ENCODE measurements around the gene KIAA2012.
"Not testable (repeated sequence)": the region's sequence is repeated elsewhere in the genome, so short reads cannot be mapped to it uniquely, and the experiment has no call there.

- TF ChIP-seq, protein P1, sequence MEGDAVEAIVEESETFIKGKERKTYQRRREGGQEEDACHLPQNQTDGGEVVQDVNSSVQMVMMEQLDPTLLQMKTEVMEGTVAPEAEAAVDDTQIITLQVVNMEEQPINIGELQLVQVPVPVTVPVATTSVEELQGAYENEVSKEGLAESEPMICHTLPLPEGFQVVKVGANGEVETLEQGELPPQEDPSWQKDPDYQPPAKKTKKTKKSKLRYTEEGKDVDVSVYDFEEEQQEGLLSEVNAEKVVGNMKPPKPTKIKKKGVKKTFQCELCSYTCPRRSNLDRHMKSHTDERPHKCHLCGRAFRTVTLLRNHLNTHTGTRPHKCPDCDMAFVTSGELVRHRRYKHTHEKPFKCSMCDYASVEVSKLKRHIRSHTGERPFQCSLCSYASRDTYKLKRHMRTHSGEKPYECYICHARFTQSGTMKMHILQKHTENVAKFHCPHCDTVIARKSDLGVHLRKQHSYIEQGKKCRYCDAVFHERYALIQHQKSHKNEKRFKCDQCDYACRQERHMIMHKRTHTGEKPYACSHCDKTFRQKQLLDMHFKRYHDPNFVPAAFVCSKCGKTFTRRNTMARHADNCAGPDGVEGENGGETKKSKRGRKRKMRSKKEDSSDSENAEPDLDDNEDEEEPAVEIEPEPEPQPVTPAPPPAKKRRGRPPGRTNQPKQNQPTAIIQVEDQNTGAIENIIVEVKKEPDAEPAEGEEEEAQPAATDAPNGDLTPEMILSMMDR (IDR thresholded peaks at IDR 0.05; ENCODE audit: low read depth, low read length) = not testable (repeated sequence)
- not testable (repeated sequence) for TF ChIP-seq EZH2phosphoT487 (IDR thresholded peaks at IDR 0.05; ENCODE audit: low read depth)
These were observed 174.7 kb downstream of the KIAA2012 start for GRCh38 chr2:202247710-202248109.

Data from OCI-LY3 (cell line).